GM12873 (cell line): Measurements from ENCODE around the gene TRIM37.

Experiments
- CTCF ChIP-seq: IDR thresholded peaks from 2 replicates; pipeline ENCODE4 v1.5.1; 2012; ENCODE audit warnings: low read depth, mild to moderate bottlenecking, moderate library complexity, low read length, control low read depth; ENCODE audit not compliant: insufficient read depth; ENCODE audit errors: missing control alignments

TRIM37 gene

GRCh38 chr17:58965221-58965620 is 141.5 kb downstream of the TRIM37 start:
- TF ChIP-seq CTCF, result no peak

GRCh38 chr17:58960068-58960467 is 146.6 kb downstream of the TRIM37 start:
- TF ChIP-seq CTCF, result peak; percentile 40

GRCh38 chr17:58956997-58957724 is 149.5 kb downstream of the TRIM37 start:
- TF ChIP-seq CTCF, result no peak

- TF ChIP-seq CTCF, result no peak
Observed at GRCh38 chr17:58947824-58948223, 158.9 kb downstream of the TRIM37 start.

GRCh38 chr17:58947411-58947810 is 159.3 kb downstream of the TRIM37 start:
- TF ChIP-seq CTCF, result no peak

- TF ChIP-seq CTCF, result no peak
Observed at GRCh38 chr17:58944166-58944565, 162.5 kb downstream of the TRIM37 start.

GRCh38 chr17:58936295-58936694 is 170.4 kb downstream of the TRIM37 start:
- no peak for TF ChIP-seq CTCF
